Right lobe of liver (tissue), 6 donors: ENCODE data around the gene MCC. TPM values are rescaled to one million over a fixed set of nuclear protein-coding genes. Genes with fewer than 3 reads are reported as not detected.

ENCODE experiments used
- ATAC-seq, 4 donors: fragments of 200-7000 bp; cut with Tn5 transposase; one replicate each; pipeline ENCODE4 v1.9.1; 2020; ENCODE audit warnings: mild to moderate bottlenecking in 4 of 4, moderate library complexity in 4 of 4
- DNase-seq, 3 donors: peaks; one replicate each; pipeline ENCODE4 v3.0.0-alpha.2; 2020
- H3K27ac ChIP-seq, 3 donors: fragments of 200-600 bp; one replicate each; pipeline ENCODE4 v1.8.0; 2022
- H3K27me3 ChIP-seq, 2 donors: fragments of 200-600 bp; one replicate each; pipeline ENCODE4 v1.8.0; 2022
- H3K36me3 ChIP-seq, 4 donors: fragments of 200-600 bp; sonication (generic) in 1 of 4; one replicate each; pipeline versions ENCODE4 v1.5.1 to v1.8.0; 2017 to 2022; ENCODE audit warnings: control low read depth in 1 of 4
- H3K4me1 ChIP-seq, 4 donors: fragments of 200-600 bp; sonication (generic) in 1 of 4; one replicate each; pipeline versions ENCODE4 v1.5.1 to v1.8.0; 2017 to 2022; ENCODE audit warnings: control low read depth in 1 of 4
- H3K4me3 ChIP-seq, 3 donors: fragments of 200-600 bp; one replicate each; pipeline ENCODE4 v1.8.0; 2022
- H3K9me3 ChIP-seq, 4 donors: fragments of 200-600 bp; sonication (generic) in 1 of 4; one replicate each; pipeline versions ENCODE4 v1.5.1 to v1.8.0; 2017 to 2022; ENCODE audit warnings: control low read depth in 1 of 4
- CTCF ChIP-seq, 4 donors: fragments of 200-600 bp in 3 of 4; fragments of 450-650 bp in 1 of 4; IDR thresholded peaks; one replicate each; pipeline versions ENCODE4 v1.5.1 to v1.8.0; 2016 to 2022; ENCODE audit warnings: antibody characterized with exemption in 4 of 4, mild to moderate bottlenecking in 2 of 4
- POLR2A ChIP-seq: fragments of 450-650 bp; IDR thresholded peaks from one replicate; pipeline ENCODE4 v1.6.1; 2017; ENCODE audit warnings: antibody characterized with exemption, mild to moderate bottlenecking
- WGBS: methylation state at CpG from one replicate; pipeline ENCODE4 v1.1.6; 2018; ENCODE audit warnings: low coverage, low lambda C conversion rate; ENCODE audit not compliant: insufficient coverage; ENCODE audit errors: missing lambda C conversion rate; 5-methylcytosine and 5-hydroxymethylcytosine counted together
- intact Hi-C, 2 donors: fragments of 100-400 bp; cut with DNase I; formaldehyde crosslinking; loops; one replicate each; pipeline versions ENCODE4 v1.11.2 to v1.14.1; 2022
- total RNA-seq, 6 experiments: library from RNA; depleted of rRNA in 2 of 6; stranded (reverse); fragments of >200 nt in 2 of 6; fragmentation: NEBNext Ultra II Directional in 3 of 6; extraction: Animal tissue kit (Norgen Biotek cat#: 25700) in 3 of 6; gene quantifications; one replicate each; pipeline versions ENCODE4 v1.1.0 to v1.2.4, GENCODE V29; 2016 to 2023
- donor health status: DM: no; HTN: yes; CAD: no.
- donor health status: DM: no; HTN: no; CAD: no.
- donor health status: DM: no; HTN: no; CAD: no.
- donor health status: DM: no; HTN: yes; CAD: no.
- donor health status: DM: no; HTN: yes; CAD: no.

MCC gene
- total RNA-seq, 6 experiments from 2014 or later = 23.1 to 35.2 (median 26.1) TPM

- DNase-seq = no peak
- no peaks in the 10 kb centered on the region for H3K36me3 ChIP-seq
- H3K9me3 ChIP-seq = no peaks in the 10 kb centered on the region
- H3K4me3 ChIP-seq = no peak overlapping the region
- no peak for TF ChIP-seq POLR2A
- TF ChIP-seq CTCF (IDR thresholded peaks at IDR 0.05) = no peak
- no peaks in the 10 kb centered on the region for H3K27me3 ChIP-seq
- peak; percentile 37 to 64 (median 52) for ATAC-seq
- H3K27ac ChIP-seq = no peak overlapping the region
- WGBS = no CpG with 5 or more reads among the region's 3 CpGs
- peaks cover 0 to 6% (median 0%) of the 10 kb centered on the region in 4 donors for H3K4me1 ChIP-seq
- intact Hi-C loops = no loop called here
Measured at GRCh38 chr5:113357696-113358476, 130.4 kb downstream of the MCC start.

GRCh38 chr5:113356487-113356886 lies 131.8 kb downstream of the MCC start:
- H3K4me3 ChIP-seq = no peak overlapping the region

DNA sequence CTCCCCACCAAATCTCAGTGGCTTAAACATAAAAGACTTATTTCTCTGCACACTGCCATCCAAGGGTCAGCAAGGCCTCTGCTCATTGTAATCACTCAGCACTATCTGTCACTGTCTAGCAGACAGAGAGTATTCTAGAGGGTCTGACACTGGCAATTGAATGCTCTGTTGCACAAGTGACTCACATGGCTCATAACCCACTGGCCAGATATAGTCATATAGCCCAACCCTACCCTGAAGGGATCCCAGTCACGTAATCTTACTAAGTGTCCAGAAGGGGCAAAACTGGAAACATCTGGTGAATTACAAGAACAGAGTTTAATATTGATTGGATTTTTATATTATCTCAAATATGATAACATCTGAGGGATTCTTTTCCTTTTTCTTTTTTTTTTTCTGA lies 134.2 kb downstream of the MCC start:
- no peak for ATAC-seq
- H3K4me3 ChIP-seq = no peak overlapping the region
- no peak for DNase-seq
- H3K9me3 ChIP-seq = no peaks in the 10 kb centered on the region
- TF ChIP-seq CTCF (IDR thresholded peaks at IDR 0.05) = no peak
- no peak for TF ChIP-seq POLR2A
- H3K36me3 ChIP-seq = no peaks in the 10 kb centered on the region
- intact Hi-C loops = no loop called here
- WGBS = 18% methylated on average over 1 of the region's 1 CpG
- no peaks in the 10 kb centered on the region for H3K27me3 ChIP-seq
- peaks cover 0 to 6% (median 0%) of the 10 kb centered on the region in 4 donors for H3K4me1 ChIP-seq
- no peak overlapping the region for H3K27ac ChIP-seq

More at GRCh38 chr5:113356487-113356886, 131.8 kb downstream of the MCC start:
- 45% methylated on average over 1 of the region's 1 CpG for WGBS
- DNase-seq (no peak), ATAC-seq (peak in 1 of 4 donors; percentile 79)
- Histone ChIP-seq H3K4me1 (peaks cover 0 to 6% (median 0%) of the 10 kb centered on the region in 4 donors), H3K36me3 (no peaks in the 10 kb centered on the region), H3K27me3 (no peaks in the 10 kb centered on the region), H3K9me3 (no peaks in the 10 kb centered on the region), H3K27ac (no peak overlapping the region)
- TF ChIP-seq CTCF (IDR thresholded peaks at IDR 0.05) (no peak), POLR2A (no peak)
- intact Hi-C loops = no loop called here

GRCh38 chr5:113347572-113347971 lies 140.7 kb downstream of the MCC start:
- H3K27ac ChIP-seq = no peak overlapping the region
- DNase-seq (no peak), ATAC-seq (no peak)
- H3K27me3 ChIP-seq = no peaks in the 10 kb centered on the region
- no peaks in the 10 kb centered on the region for H3K4me1 ChIP-seq
- intact Hi-C loops = no loop called here
- WGBS = 93% methylated on average over 1 of the region's 1 CpG
- H3K9me3 ChIP-seq = no peaks in the 10 kb centered on the region
- no peaks in the 10 kb centered on the region for H3K36me3 ChIP-seq
- no peak overlapping the region for H3K4me3 ChIP-seq
- TF ChIP-seq POLR2A = no peak
- no peak for TF ChIP-seq CTCF (IDR thresholded peaks at IDR 0.05)
